Natural killer cell treated with Interleukin-12 subunit alpha and Interleukin-12 subunit beta and Interleukin-15 and Interleukin-18, amount 100 ng/mL, for 72 hours (primary cell): ENCODE results near the gene TMEM18. TPM values are rescaled to one million over a fixed set of nuclear protein-coding genes. Genes with fewer than 3 reads are reported as not detected.
"Not testable (repeated sequence)": the region's sequence is repeated elsewhere in the genome, so short reads cannot be mapped to it uniquely, and the experiment has no call there.

Experiments used
- ATAC-seq, 2 donors: fragments of 150-1000 bp; cut with Tn5 transposase in 1 of 2; sonication (Bioruptor Pico), chemical (Tn5 transposase) in 1 of 2; 2 replicates each; pipeline ENCODE4 v1.10.0; 2021
- DNase-seq: peaks from one replicate; pipeline ENCODE4 v3.0.0; 2022; ENCODE audit warnings: low spot score
- H3K27ac Mint-ChIP-seq, 2 donors: 1 replicate in 1 of 2; 2 replicates in 1 of 2; pipeline ENCODE4 v1.8.0; 2022; ENCODE audit warnings: mixed read lengths in 2 of 2, mild to moderate bottlenecking in 1 of 2, moderate library complexity in 1 of 2
- H3K27me3 Mint-ChIP-seq, 2 donors: 1 replicate in 1 of 2; 2 replicates in 1 of 2; pipeline ENCODE4 v1.8.0; 2022; ENCODE audit warnings: mixed read lengths in 2 of 2
- H3K36me3 Mint-ChIP-seq: one replicate; pipeline ENCODE4 v1.8.0; 2022; ENCODE audit warnings: mixed read lengths
- H3K4me1 Mint-ChIP-seq, 2 donors: 1 replicate in 1 of 2; 2 replicates in 1 of 2; pipeline ENCODE4 v1.8.0; 2022; ENCODE audit warnings: low read depth in 2 of 2, mixed read lengths in 2 of 2, mild to moderate bottlenecking in 1 of 2
- H3K4me3 Mint-ChIP-seq: one replicate; pipeline ENCODE4 v1.8.0; 2022; ENCODE audit warnings: mixed read lengths
- H3K9me3 Mint-ChIP-seq: 2 replicates; pipeline ENCODE4 v1.8.0; 2022; ENCODE audit warnings: mixed read lengths
- total RNA-seq, 2 donors: library from RNA; stranded (reverse); gene quantifications; one replicate each; pipeline ENCODE4 v1.2.3, GENCODE V29; 2022

TMEM18 gene
- total RNA-seq, 2 donors from 2014 or later = 24.9 to 26.7 TPM

DNA sequence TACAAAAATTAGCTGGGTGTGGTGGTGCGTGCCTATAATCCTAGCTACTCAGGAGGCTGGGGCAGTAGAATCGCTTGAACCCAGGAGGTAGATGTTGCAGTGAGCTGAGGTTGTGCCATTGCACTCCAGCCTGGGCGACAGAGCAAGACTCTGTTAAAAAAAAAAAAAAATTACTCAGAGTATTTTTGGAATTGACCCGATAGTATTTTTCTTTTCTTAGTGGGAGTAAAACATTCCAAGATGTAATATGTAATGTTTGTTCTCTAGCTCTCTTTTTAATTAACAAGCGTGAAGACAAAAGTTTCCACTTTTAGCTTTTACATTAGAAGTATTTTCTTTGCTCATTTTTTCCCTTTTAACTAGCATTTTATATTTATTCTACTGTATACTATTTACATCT is 12.0 kb upstream of the TMEM18 start:
- ATAC-seq = no peak
- peaks cover 22 to 40% of the 10 kb centered on the region in 2 donors for H3K27me3 Mint-ChIP-seq

DNA sequence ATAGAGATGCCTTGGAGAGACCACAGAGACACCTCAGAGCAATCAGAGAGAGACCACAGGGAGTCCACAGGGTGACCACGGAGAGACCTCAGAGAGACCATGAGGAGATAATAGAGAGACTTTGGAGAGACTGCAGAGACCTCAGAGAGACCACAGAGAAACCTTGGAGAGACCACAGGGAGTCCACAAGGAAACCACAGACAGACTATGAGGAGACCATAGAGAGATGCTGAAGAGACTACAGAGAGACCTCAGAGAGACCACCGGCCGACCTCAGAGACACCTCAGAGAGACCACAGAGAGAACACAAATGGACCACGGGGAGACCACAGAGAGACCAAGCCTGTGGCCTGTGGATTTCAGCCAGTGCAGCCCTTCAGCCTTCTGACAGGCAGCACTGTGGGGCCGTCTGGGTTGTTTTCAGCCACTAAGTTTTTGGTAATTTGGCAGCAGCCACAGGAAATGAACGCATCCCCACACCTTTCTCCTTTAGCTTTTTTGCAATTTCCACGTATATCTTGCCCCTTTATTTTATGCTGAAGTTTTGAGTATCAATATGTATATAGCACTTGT is 11.4 kb upstream of the TMEM18 start:
- peaks cover 6 to 11% of the 10 kb centered on the region in 2 donors for H3K4me1 Mint-ChIP-seq
- no peak overlapping the region for H3K27ac Mint-ChIP-seq
- DNase-seq (no peak), ATAC-seq (no peak)
- H3K4me3 Mint-ChIP-seq = no peak overlapping the region
- peaks cover 13% of the 10 kb centered on the region for H3K9me3 Mint-ChIP-seq
- peaks cover 25% of the 10 kb centered on the region for H3K36me3 Mint-ChIP-seq
- H3K27me3 Mint-ChIP-seq = peaks cover 21 to 40% of the 10 kb centered on the region in 2 donors

More for the DNA sequence above, 12.0 kb upstream of the TMEM18 start:
- H3K36me3 Mint-ChIP-seq = peaks cover 19% of the 10 kb centered on the region
- H3K4me1 Mint-ChIP-seq = peaks cover 6 to 11% of the 10 kb centered on the region in 2 donors
- H3K27ac Mint-ChIP-seq = no peak overlapping the region
- H3K4me3 Mint-ChIP-seq = no peak overlapping the region
- no peak for DNase-seq
- H3K9me3 Mint-ChIP-seq = peaks cover 13% of the 10 kb centered on the region

DNA sequence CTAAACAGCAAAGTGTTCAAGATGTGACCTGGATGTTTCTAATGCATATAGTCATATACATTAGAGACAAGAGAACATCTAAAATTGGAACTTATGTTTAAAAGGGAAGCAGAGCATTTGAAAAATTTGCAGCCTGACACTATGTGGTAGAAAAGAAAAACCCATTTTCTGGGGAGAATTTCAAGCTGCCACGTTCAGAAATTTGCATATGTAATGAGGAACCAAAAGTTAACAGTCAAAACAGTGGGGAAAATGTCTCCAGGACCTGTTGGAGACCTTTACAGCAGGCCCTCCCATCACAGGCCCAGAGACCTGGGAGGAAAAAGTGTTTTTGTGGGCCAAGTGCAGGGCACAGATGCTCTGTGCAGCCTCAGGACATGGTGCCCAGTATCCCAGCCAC is 8.2 kb upstream of the TMEM18 start:
- peaks cover 13% of the 10 kb centered on the region for H3K9me3 Mint-ChIP-seq
- peaks cover 6 to 13% of the 10 kb centered on the region in 2 donors for H3K4me1 Mint-ChIP-seq
- H3K27me3 Mint-ChIP-seq = peaks cover 18 to 34% of the 10 kb centered on the region in 2 donors
- no peak overlapping the region for H3K4me3 Mint-ChIP-seq
- no peak for DNase-seq
- ATAC-seq = no peak
- peaks cover 26% of the 10 kb centered on the region for H3K36me3 Mint-ChIP-seq
- H3K27ac Mint-ChIP-seq = no peak overlapping the region

DNA sequence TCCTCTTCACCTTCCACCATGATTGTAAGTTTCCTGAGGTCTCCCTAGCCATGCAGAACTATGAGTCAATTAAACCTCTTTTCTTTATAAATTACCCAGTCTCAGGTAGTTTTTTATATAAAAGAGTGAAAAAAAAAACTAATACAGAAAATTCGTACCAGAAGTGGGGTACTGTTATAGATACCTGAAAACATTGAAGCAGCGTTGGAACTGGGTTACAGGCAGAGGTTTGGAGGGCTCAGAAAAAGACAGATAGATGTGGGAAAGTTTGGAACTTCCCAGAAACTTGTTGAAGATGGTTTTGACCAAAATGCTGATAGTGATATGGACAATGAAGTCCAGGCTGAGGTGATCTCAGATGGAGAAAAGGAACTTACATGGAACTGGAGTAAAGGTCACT is 7.7 kb upstream of the TMEM18 start:
- H3K9me3 Mint-ChIP-seq = peaks cover 13% of the 10 kb centered on the region
- not testable (repeated sequence) for ATAC-seq, H3K4me3 Mint-ChIP-seq, DNase-seq, H3K27ac Mint-ChIP-seq
- H3K27me3 Mint-ChIP-seq = peaks cover 15 to 30% of the 10 kb centered on the region in 2 donors
- peaks cover 6 to 13% of the 10 kb centered on the region in 2 donors for H3K4me1 Mint-ChIP-seq
- peaks cover 26% of the 10 kb centered on the region for H3K36me3 Mint-ChIP-seq

DNA sequence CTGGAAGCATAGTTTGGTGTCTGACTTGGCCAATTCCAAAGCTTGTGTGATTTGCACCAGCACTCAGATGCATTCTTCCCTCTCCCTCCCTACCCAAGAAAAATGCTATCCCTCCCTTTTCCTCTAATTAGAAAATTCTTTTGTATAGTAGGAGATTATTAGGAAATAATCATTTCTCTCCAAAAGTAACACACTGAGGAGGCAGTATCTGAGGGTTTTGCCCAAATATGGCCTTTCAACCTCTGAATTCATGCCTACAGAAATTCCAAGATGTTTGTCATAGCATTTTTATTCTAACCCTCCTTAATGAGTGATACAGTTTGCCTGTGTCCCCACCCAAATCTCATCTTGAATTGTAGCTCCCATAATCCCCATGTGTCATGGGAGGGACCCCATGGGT is 5.0 kb upstream of the TMEM18 start:
- DNase-seq = no peak
- peaks cover 26% of the 10 kb centered on the region for H3K36me3 Mint-ChIP-seq
- peaks cover 14 to 15% of the 10 kb centered on the region in 2 donors for H3K4me1 Mint-ChIP-seq
- ATAC-seq = no peak
- peaks cover 9 to 22% of the 10 kb centered on the region in 2 donors for H3K27me3 Mint-ChIP-seq
- no peak overlapping the region for H3K27ac Mint-ChIP-seq
- H3K4me3 Mint-ChIP-seq = no peak overlapping the region
- peaks cover 8% of the 10 kb centered on the region for H3K9me3 Mint-ChIP-seq

DNA sequence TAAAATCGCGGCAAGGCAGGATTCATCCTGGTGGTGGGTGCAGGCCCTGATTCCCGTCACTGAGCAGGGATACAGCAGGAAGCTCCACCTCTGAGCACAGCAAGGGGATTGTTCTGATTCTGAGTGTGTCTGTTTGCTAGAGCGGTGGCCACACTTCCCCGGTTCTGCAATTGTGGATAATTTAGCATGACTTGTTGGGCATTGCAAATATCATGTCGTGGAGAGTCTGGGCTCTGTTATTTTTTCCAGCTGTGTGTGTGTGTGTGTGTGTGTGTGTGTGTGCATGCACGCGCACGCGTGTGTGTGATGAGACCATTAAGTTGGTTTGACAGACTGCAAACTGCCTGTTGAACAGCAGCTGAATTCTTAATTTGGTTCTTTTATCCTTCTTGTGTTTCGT is 4.1 kb upstream of the TMEM18 start:
- H3K27me3 Mint-ChIP-seq = peaks cover 6 to 14% of the 10 kb centered on the region in 2 donors
- no peak overlapping the region for H3K27ac Mint-ChIP-seq
- peaks cover 19 to 20% of the 10 kb centered on the region in 2 donors for H3K4me1 Mint-ChIP-seq
- ATAC-seq (no peak), DNase-seq (no peak)
- peaks cover 8% of the 10 kb centered on the region for H3K9me3 Mint-ChIP-seq
- peaks cover 21% of the 10 kb centered on the region for H3K36me3 Mint-ChIP-seq
- H3K4me3 Mint-ChIP-seq = no peak overlapping the region

DNA sequence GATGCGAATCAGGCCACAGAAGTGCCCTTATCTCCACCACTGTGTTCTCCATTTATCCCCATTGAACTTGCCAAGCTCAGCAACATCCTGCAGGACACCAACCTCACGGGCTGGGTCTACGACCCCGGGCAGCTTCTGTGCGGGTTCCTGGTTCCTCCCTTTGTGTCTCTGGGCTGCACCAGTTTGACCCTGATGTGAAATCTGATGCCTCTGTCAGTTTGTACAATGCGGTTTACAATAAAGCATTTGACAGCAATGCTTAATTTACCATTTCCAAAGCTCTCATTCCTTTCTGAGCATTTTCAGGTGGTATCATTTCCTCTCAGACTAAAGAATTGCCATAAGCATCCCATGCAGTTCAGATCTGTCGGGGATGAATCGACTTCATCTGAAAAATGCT is 3.3 kb upstream of the TMEM18 start:
- peaks cover 20% of the 10 kb centered on the region for H3K36me3 Mint-ChIP-seq
- H3K9me3 Mint-ChIP-seq = peaks cover 8% of the 10 kb centered on the region
- H3K27me3 Mint-ChIP-seq = peaks cover 6 to 11% of the 10 kb centered on the region in 2 donors
- DNase-seq = no peak
- ATAC-seq = no peak
- no peak overlapping the region for H3K27ac Mint-ChIP-seq
- H3K4me3 Mint-ChIP-seq = no peak overlapping the region
- peaks cover 25% of the 10 kb centered on the region in 2 donors for H3K4me1 Mint-ChIP-seq

DNA sequence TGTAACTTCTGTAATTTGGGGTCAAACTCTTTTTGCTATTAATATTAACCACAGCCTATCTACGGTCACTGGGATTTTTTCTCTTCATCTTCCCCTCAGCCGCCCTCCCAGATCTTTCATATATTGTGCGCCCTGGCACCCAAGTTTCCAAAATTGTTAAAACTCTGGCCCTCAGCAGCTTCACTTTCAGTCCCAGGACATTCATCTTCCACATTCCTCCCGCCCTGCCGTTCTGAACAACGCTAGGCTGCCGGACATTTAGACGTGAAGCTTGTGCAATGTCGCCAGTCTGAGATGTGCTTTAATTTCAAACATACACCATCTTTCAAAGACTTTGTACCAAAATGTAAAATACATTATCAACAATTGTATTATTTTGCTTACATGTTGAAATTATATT is 1.8 kb upstream of the TMEM18 start:
- Mint-ChIP-seq H3K36me3 (peaks cover 9% of the 10 kb centered on the region), H3K9me3 (no peaks in the 10 kb centered on the region), H3K4me1 (peaks cover 36 to 40% of the 10 kb centered on the region in 2 donors), H3K27me3 (no peaks in the 10 kb centered on the region), H3K27ac (peak overlapping the region; percentile 91 to 99), H3K4me3 (peak overlapping the region; percentile 87)
- no peak for DNase-seq
- no peak for ATAC-seq

DNA sequence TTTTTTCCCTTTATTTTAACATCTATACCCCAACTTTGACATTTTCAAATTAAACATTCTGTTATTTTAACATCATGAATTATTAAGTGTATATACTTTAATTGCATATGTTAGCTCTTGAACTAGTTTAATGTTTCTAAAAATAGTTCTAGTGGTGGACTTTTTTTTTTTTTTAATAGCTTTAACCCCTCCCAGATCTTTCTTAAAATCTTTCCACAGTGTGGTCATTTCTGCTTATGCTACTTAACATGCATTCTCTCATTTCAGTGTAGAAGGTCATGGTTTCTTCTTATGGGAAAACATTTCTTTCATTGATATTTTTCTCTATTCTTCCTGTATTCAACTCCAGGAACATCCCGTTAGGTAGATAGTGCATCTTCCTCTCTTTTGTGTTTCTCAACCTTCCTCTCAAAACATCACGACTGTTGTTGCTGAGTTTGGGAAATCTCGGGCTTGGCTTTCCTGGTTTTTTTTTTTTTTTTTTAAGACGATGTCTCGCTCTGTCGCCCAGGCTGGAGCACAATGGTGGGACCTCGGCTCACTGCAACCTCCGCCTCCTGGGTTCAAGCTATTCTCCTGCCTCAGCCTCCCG is 849 bp upstream of the TMEM18 start:
- no peak for ATAC-seq
- Mint-ChIP-seq H3K27ac (peak overlapping the region; percentile 91 to 99), H3K4me1 (peaks cover 39 to 43% of the 10 kb centered on the region in 2 donors), H3K36me3 (peaks cover 4% of the 10 kb centered on the region), H3K4me3 (peak overlapping the region; percentile 87), H3K27me3 (no peaks in the 10 kb centered on the region), H3K9me3 (no peaks in the 10 kb centered on the region)
- DNase-seq = no peak

DNA sequence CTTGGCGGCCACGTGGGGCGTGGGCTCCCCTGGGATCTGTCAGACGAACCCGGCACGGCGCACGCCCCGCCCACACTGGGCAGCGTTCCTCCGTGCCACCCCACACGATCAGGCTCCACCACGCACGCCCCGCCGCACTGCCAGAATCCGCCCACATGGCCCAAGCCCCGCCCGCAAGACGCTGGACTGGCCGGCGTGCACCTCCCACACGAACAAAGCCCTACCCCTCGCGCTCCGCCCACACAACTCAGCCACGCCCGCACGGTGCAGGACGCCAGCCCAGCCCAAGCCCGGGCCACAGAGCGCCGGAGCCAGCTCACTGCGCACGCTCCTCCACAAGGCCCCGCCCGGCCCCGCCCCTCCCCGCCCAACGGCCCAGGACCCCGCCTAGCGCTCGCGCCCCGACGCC is 555 bp downstream of the TMEM18 start:
- peak overlapping the region; percentile 91 to 99 for H3K27ac Mint-ChIP-seq
- DNase-seq (peak; percentile 99), ATAC-seq (peak; percentile 93)
- peak overlapping the region; percentile 87 for H3K4me3 Mint-ChIP-seq
- peaks cover 4% of the 10 kb centered on the region for H3K36me3 Mint-ChIP-seq
- no peaks in the 10 kb centered on the region for H3K9me3 Mint-ChIP-seq
- H3K4me1 Mint-ChIP-seq = peaks cover 39 to 43% of the 10 kb centered on the region in 2 donors
- H3K27me3 Mint-ChIP-seq = no peaks in the 10 kb centered on the region

DNA sequence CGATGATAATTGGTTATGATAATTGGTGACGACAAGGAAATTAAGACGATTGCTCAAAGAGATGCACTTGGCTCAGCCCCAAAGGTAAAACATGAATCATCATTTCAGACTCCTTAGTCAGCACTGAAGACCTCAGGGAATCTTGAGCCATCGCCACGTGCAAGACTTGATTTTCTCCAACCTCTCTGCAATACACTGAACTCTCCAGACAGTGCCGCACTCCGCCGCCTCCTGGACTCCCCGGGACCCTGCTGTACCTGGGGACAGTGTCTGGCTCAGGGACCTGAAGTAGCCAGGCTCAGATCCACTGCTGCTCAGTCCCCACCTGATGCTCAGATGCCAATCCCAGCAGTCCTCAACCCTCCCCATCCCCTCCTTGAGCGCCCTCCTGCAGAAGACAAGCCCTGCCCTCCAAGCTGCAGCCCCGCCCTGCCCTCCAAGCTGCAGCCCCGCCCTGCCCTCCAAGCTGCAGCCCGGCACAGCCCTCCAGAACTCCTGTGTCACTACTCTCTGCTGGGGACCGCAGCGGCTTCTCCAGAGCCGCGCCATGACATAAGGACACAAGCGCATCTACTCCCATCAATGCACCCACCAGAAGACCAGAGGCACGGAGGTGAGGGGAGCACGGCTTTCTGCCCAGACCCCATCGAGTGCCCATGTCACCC is 1.1 kb downstream of the TMEM18 start:
- Mint-ChIP-seq H3K9me3 (no peaks in the 10 kb centered on the region), H3K4me3 (peak overlapping the region; percentile 87)

DNA sequence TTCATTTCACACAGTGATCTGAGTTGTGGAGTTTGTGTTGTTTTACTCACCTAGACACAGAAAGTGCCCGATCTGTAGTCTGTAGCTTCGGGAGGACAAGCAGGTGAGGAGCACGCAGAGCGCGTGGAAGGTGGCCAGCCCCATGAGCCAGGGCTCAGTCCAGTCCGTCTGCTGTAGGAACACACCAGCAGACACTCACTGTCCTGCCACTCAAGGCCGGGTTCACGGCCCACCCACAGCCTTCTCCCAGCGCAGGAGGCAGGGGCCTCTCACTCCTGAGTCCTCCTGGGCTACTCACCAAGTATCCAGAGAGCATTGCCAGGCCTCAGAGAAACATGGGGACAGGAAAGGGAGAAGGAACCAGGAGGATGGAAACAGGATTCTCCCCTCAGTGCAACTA is 1.7 kb downstream of the TMEM18 start:
- Mint-ChIP-seq H3K4me1 (peaks cover 42 to 43% of the 10 kb centered on the region in 2 donors), H3K4me3 (peak overlapping the region; percentile 87), H3K36me3 (peaks cover 4% of the 10 kb centered on the region), H3K27ac (no peak overlapping the region), H3K27me3 (no peaks in the 10 kb centered on the region), H3K9me3 (no peaks in the 10 kb centered on the region)
- no peak for ATAC-seq
- DNase-seq = no peak

More for the DNA sequence above, 1.1 kb downstream of the TMEM18 start:
- H3K36me3 Mint-ChIP-seq = peaks cover 4% of the 10 kb centered on the region
- peak overlapping the region; percentile 91 to 99 for H3K27ac Mint-ChIP-seq
- H3K27me3 Mint-ChIP-seq = no peaks in the 10 kb centered on the region
- DNase-seq = no peak
- peaks cover 37 to 43% of the 10 kb centered on the region in 2 donors for H3K4me1 Mint-ChIP-seq
- peak; percentile 2 to 18 for ATAC-seq

DNA sequence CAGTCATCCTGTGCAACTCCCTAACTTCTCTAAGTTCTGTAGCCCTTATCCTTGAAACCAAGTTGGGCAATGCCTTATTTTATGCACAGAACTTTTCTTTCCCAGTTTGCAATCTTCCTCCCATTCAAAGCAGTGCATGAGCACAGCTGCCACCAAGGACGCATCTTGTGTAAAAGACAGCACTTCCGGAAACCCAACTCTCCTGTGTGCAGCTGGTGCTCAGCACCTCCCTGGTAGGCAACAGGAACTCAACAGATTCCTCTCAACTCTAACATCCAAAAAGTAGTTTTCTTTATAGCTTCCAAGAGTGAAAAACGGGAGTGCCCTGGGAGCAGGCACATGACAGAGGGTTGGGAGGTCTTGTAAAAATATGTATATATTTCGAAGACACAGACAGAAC is 2.2 kb downstream of the TMEM18 start:
- H3K4me3 Mint-ChIP-seq = peak overlapping the region; percentile 9
- H3K4me1 Mint-ChIP-seq = peaks cover 43 to 45% of the 10 kb centered on the region in 2 donors
- H3K27ac Mint-ChIP-seq = peak overlapping the region in 1 of 2 donors; percentile 5

More for the DNA sequence above, 2.2 kb downstream of the TMEM18 start:
- no peak for DNase-seq
- Mint-ChIP-seq H3K9me3 (no peaks in the 10 kb centered on the region), H3K36me3 (peaks cover 7% of the 10 kb centered on the region), H3K27me3 (no peaks in the 10 kb centered on the region)
- ATAC-seq = no peak
